Stimulated activated naive CD8-positive, alpha-beta T cell treated with anti-CD3 and anti-CD28 coated beads, Interleukin-15, amount 100 ng/mL, for 72 hours (primary cell): Measurements from ENCODE around the gene SCMH1.
"Not testable (repeated sequence)": the region's sequence is repeated elsewhere in the genome, so short reads cannot be mapped to it uniquely, and the experiment has no call there.

Experiments used
- ATAC-seq: fragments of 150-1000 bp; cut with Tn5 transposase; 2 replicates; pipeline ENCODE4 v1.10.0; 2021; ENCODE audit warnings: mild to moderate bottlenecking, moderate library complexity
- DNase-seq, 2 donors: peaks; one replicate each; pipeline ENCODE4 v3.0.0; 2021 to 2022
- H3K27ac Mint-ChIP-seq, 2 donors: one replicate each; pipeline ENCODE4 v1.8.0; 2022; ENCODE audit warnings: mild to moderate bottlenecking in 2 of 2, mixed read lengths in 2 of 2, moderate library complexity in 2 of 2
- H3K27me3 Mint-ChIP-seq: one replicate; pipeline ENCODE4 v1.8.0; 2022; ENCODE audit warnings: mixed read lengths
- H3K4me1 Mint-ChIP-seq: one replicate; pipeline ENCODE4 v1.8.0; 2022; ENCODE audit warnings: mild to moderate bottlenecking, mixed read lengths
- H3K4me3 Mint-ChIP-seq, 2 donors: one replicate each; pipeline ENCODE4 v1.8.0; 2022; ENCODE audit warnings: mild to moderate bottlenecking in 2 of 2, mixed read lengths in 2 of 2, moderate library complexity in 1 of 2
- H3K9me3 Mint-ChIP-seq, 2 donors: one replicate each; pipeline ENCODE4 v1.8.0; 2022; ENCODE audit warnings: mixed read lengths in 2 of 2

The SCMH1 gene

DNA sequence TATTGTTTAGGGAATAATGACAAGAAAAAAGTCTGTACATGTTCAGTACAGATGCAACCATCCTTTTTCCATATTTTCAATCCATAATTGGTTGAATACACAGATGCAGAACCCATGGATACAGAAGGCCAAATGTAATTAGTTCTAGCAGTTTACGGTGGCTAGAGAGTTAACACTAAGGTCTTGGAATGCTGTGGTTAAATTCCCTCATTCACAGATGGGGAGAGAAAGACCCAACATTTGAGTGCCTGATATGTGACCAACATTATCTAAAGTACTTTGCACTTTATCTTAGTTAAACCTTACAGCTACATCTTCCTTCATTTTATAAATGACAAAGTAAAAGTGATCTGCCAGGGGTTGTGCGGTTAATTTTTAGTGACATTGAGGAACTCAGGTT, 5.3 kb downstream of the SCMH1 start:
- H3K27me3 Mint-ChIP-seq = no peaks in the 10 kb centered on the region
- no peaks in the 10 kb centered on the region for H3K9me3 Mint-ChIP-seq
- H3K4me3 Mint-ChIP-seq = no peak overlapping the region
- DNase-seq = no peak
- ATAC-seq = no peak
- H3K27ac Mint-ChIP-seq = no peak overlapping the region
- peaks cover 8% of the 10 kb centered on the region for H3K4me1 Mint-ChIP-seq

DNA sequence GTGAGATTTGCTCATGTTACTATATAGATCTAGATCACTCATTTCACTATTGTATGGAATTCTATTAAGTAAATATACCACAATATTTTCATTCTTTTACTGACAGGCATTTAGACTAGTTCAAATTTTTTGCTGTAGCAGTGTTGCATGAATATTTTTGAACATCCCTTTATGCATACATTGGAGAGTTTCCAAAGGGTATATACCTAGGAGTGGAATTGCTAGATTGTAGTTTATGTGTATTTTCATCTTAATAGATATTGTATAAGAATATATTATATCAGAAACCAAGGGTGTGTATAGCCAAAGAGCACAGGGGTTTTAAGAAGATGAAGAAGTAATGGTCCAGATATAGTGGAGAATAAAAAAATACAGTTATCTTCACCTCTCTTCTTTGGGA, 6.2 kb downstream of the SCMH1 start:
- DNase-seq (no peak), ATAC-seq (no peak)
- no peak overlapping the region for H3K27ac Mint-ChIP-seq
- peaks cover 5% of the 10 kb centered on the region for H3K4me1 Mint-ChIP-seq
- no peaks in the 10 kb centered on the region for H3K9me3 Mint-ChIP-seq
- H3K4me3 Mint-ChIP-seq = no peak overlapping the region
- no peaks in the 10 kb centered on the region for H3K27me3 Mint-ChIP-seq

DNA sequence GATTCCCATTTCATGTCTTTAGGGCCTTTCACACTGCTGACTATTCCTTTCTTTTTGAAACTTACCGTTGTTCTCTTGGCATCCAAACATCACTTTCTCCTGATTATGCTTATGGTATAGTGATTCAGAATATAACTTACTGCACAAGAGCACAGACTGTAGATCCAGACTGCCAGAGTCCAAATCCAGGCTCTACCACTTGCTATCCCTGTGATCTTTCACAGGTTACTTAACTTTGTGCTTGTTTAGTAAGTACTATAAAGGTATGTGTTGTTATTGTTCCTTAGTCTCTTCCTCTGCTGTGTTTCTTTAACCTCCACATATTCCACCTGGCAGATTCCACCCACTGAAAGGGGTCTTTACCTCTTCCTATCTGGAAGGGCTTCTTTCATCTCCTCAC, 8.4 kb downstream of the SCMH1 start:
- no peaks in the 10 kb centered on the region for H3K4me1 Mint-ChIP-seq
- no peaks in the 10 kb centered on the region for H3K27me3 Mint-ChIP-seq
- H3K27ac Mint-ChIP-seq = peak overlapping the region in 1 of 2 donors; percentile 59
- H3K4me3 Mint-ChIP-seq = no peak overlapping the region
- no peak for ATAC-seq
- H3K9me3 Mint-ChIP-seq = no peaks in the 10 kb centered on the region
- DNase-seq = no peak

DNA sequence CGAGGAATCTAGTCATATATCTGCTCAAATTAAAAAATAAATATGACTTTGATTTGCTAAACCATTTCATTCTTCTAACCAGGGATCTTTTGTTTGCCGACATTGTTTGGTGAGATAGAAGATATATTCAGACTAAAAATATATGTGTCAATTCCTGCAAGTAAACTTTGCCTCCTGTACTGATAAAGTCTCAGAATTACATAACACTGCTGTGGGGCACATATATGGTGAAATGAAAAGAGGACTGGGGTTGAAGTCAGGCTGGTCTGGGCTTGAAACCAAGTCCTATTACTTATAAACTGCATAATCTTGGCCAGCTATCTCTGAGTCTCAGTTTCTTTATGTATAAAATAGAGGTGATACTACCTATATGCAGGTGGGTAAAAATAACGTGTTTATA, 9.8 kb downstream of the SCMH1 start:
- no peak for DNase-seq
- ATAC-seq = no peak
- Mint-ChIP-seq H3K4me1 (peaks cover 8% of the 10 kb centered on the region), H3K4me3 (no peak overlapping the region), H3K27me3 (no peaks in the 10 kb centered on the region), H3K9me3 (no peaks in the 10 kb centered on the region), H3K27ac (no peak overlapping the region)

DNA sequence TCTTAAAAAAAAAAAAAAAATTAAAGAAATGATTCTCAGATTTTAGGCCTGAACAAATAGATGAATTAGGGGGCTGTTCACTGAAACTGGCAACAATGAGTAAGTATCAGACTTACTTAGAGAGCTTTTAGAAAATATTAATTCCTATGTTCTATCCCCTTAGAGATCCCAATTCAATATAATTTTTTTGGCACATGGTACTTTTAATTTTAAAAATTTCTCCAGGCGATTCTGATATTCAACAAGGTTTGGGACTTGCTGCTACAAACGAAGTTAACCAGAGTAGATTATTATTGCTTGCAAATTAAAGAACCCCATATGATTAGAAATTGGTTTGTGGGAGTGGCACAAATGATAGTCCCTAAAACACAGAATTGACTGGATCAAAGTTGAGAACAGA, 11.4 kb downstream of the SCMH1 start:
- H3K4me3 Mint-ChIP-seq = no peak overlapping the region
- peaks cover 11% of the 10 kb centered on the region for H3K4me1 Mint-ChIP-seq
- ATAC-seq (no peak), DNase-seq (no peak)
- H3K27me3 Mint-ChIP-seq = no peaks in the 10 kb centered on the region
- no peaks in the 10 kb centered on the region for H3K9me3 Mint-ChIP-seq
- H3K27ac Mint-ChIP-seq = no peak overlapping the region

DNA sequence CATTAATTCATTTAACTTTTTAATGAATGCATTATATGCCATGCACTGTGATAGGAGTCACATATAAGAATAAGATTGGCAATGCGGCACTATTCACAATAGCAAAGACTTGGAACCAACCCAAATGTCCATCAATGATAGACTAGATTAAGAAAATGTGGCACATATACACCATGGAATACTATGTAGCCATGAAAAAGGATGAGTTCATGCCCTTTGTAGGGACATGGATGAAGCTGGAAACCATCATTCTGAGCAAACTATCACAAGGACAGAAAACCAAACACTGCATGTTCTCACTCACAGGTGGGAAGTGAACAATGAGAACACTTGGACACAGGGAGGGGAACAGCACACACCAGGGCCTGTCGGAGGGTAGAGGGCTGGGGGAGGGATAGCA, 12.9 kb downstream of the SCMH1 start:
- H3K27me3 Mint-ChIP-seq, H3K9me3 Mint-ChIP-seq, ATAC-seq, H3K4me3 Mint-ChIP-seq, H3K27ac Mint-ChIP-seq, DNase-seq: not testable (repeated sequence)
- peaks cover 11% of the 10 kb centered on the region for H3K4me1 Mint-ChIP-seq

DNA sequence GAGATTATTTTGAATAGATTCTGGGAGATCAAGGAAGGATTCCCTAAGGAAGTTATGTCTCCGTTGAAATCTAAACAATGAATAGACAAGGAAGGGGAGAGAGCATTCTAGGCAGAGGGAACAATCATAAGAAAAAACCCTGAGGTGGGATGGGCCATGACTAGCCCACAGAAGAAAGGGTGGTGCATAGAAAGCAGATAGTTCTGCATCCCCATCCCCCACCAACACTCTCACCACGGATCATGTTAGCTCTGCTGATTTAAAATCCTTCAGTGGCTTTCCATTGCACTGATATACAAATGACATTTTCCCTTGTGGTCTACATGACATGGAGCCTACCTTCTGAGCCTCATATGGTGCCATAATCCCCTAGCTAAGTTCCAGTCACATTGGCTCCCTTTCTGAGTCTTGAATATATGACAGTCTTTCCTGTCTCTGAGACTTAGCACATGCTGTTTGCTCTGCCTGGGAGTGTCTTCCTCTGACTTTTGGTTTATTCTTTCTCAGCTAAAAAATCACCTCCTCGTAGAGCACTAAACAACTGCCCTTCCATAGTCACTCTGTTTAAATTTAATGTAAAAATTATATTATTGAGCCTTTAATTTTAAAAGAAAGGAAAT, 15.2 kb downstream of the SCMH1 start:
- DNase-seq (no peak), ATAC-seq (no peak)
- Mint-ChIP-seq H3K9me3 (no peaks in the 10 kb centered on the region), H3K27me3 (no peaks in the 10 kb centered on the region), H3K4me3 (no peak overlapping the region), H3K4me1 (peaks cover 21% of the 10 kb centered on the region), H3K27ac (no peak overlapping the region)

DNA sequence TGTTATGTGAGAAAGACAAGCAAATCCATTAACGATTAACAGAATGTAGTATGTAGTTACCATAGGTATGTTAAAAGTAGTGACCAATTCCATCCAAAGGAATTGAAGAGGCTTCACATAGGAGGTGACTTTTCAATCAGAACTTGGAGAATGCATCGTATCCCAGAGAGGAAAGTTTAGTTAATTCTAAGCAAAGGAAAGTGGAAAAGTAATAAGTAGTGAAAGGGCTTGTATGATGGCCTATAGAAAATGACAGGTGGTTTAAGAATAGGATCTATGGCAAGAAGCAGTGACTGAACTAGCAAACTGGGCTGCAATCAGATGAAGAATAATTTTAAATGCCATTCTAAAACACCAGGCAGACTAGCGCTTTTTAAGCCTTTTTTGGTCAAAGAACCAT, 16.6 kb downstream of the SCMH1 start:
- ATAC-seq = no peak

DNA sequence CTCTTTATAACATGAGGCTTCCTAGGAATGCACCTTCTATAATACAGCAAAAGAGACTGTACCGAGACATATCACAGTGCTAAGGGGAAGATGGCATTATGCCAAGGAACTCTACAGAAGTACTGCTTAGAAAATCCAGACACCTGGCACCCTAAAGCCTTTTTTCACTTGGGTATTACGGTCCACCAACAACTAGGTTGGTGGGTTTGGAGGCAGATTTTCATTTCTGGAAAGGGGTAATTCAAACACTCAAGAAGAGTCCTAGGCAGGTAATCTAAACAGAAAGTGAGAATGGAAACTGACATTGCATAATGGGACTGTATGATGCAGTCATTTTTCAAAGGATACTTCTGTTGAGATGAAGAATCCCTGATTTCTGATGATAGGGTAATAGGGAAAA, 19.6 kb downstream of the SCMH1 start:
- H3K4me3 Mint-ChIP-seq = no peak overlapping the region
- H3K4me1 Mint-ChIP-seq = peaks cover 15% of the 10 kb centered on the region
- no peak overlapping the region for H3K27ac Mint-ChIP-seq
- ATAC-seq (no peak), DNase-seq (no peak)
- peaks cover 9 to 26% of the 10 kb centered on the region in 2 donors for H3K9me3 Mint-ChIP-seq
- H3K27me3 Mint-ChIP-seq = no peaks in the 10 kb centered on the region

More for the DNA sequence above, 16.6 kb downstream of the SCMH1 start:
- no peaks in the 10 kb centered on the region for H3K27me3 Mint-ChIP-seq
- peaks cover 21% of the 10 kb centered on the region for H3K4me1 Mint-ChIP-seq
- no peak overlapping the region for H3K27ac Mint-ChIP-seq
- no peak overlapping the region for H3K4me3 Mint-ChIP-seq
- H3K9me3 Mint-ChIP-seq = peaks cover 5 to 9% of the 10 kb centered on the region in 2 donors
- DNase-seq = no peak

DNA sequence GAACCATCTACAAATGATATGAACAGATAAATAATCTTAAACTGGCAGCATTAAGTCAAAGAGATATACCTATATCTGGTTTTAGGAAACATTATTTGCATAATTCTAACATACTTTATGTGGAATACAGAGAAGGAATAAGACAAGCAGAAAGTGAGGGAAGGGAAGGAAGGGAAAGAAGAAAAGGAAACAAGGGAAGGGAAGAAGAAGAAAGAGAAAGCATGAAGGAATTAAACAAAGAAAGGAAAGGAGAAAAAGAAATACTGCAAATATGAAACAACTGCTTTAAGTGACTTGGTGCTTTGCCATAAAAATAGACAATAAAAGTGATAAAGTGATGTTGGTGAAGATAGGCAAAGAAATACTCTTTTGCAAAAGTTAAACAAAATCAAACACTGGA, 20.1 kb downstream of the SCMH1 start:
- no peak overlapping the region for H3K4me3 Mint-ChIP-seq

DNA sequence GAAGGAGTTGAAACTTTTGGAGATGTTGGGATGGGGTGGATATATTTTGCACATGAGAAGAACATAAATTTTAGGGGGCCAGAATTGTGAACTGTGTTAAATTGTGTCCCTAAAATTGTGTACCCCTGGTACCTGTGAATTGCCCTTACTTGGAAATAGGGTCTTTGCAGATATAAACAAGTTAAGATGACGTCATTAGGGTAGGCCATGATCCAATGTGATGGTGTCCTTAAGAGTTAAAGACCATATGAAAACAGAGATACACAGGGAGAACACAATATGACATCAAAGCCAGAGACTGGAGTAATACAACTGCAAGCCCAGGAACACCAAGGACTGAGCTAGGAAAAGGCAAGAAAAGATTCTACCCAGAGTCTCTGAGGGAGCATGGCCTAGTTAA, 24.0 kb downstream of the SCMH1 start:
- ATAC-seq = no peak
- Mint-ChIP-seq H3K27ac (no peak overlapping the region), H3K4me1 (peaks cover 21% of the 10 kb centered on the region), H3K4me3 (no peak overlapping the region), H3K9me3 (peaks cover 9 to 34% of the 10 kb centered on the region in 2 donors), H3K27me3 (no peaks in the 10 kb centered on the region)
- no peak for DNase-seq

More for the DNA sequence above, 20.1 kb downstream of the SCMH1 start:
- H3K9me3 Mint-ChIP-seq = peaks cover 9 to 31% of the 10 kb centered on the region in 2 donors
- H3K27ac Mint-ChIP-seq = no peak overlapping the region
- DNase-seq (no peak), ATAC-seq (no peak)
- H3K27me3 Mint-ChIP-seq = no peaks in the 10 kb centered on the region
- H3K4me1 Mint-ChIP-seq = peaks cover 10% of the 10 kb centered on the region

DNA sequence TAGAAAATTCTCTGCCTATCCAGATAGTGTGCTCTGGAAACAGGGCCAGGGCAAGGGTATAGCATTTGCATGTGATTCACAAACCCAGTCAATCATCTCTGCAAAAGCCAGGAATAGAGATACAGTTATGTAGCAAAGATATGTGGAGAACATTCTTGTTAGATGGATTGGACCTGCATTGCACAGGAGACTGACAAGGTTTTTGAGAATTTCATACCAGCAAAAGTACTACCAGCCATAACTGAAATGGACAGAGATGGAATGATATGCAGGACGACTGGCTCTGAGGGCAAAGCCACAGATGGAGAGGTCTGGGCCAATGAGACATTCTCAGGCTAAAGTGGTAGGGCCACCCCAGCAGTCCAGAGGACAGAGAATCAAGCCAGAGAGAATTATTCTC, 24.7 kb downstream of the SCMH1 start:
- Mint-ChIP-seq H3K9me3 (peaks cover 9 to 34% of the 10 kb centered on the region in 2 donors), H3K27ac (no peak overlapping the region), H3K27me3 (no peaks in the 10 kb centered on the region), H3K4me3 (no peak overlapping the region), H3K4me1 (peaks cover 14% of the 10 kb centered on the region)
- DNase-seq (no peak), ATAC-seq (no peak)

DNA sequence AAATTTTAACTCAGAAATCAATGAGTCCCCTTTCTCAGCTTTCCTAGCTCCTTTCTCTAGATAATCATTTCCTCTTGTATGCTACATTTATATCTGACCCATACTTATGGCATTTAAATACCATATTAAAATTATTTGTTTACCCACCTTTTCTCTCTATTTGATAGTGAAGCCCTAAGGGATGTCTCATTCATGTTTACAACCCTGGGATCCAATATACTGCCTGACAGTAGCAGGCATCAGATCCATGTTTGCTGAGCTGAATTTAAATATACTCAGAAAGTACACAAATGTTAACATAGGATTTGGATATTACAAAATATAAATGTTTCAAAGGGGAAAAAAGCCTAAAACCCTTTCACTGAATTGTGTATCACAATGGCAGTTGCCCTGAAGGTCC, 26.5 kb downstream of the SCMH1 start:
- ATAC-seq (no peak), DNase-seq (no peak)
- peaks cover 10 to 26% of the 10 kb centered on the region in 2 donors for H3K9me3 Mint-ChIP-seq
- H3K27ac Mint-ChIP-seq = no peak overlapping the region
- H3K4me1 Mint-ChIP-seq = peaks cover 19% of the 10 kb centered on the region
- no peaks in the 10 kb centered on the region for H3K27me3 Mint-ChIP-seq
- no peak overlapping the region for H3K4me3 Mint-ChIP-seq

DNA sequence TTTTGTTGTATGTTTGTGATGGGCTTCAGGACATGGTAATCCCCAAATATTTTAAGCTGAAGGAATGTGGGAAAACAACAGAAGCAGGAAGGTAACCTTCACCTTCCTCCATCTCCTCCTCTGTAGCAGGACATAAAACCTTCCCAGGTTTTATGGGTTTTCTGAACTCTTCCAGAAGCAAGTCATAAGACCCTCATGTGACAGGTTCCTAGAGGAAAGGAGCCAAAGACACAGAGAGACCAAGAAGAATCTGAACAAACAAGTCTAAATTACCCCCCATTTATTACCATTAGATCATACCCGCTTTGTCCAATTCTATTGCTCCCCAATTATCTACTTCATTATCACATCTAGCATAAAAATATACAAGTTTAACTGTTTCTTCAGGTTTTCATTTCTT, 28.8 kb downstream of the SCMH1 start:
- Mint-ChIP-seq H3K9me3 (peaks cover 11 to 13% of the 10 kb centered on the region in 2 donors), H3K4me1 (peaks cover 19% of the 10 kb centered on the region), H3K27ac (no peak overlapping the region), H3K4me3 (no peak overlapping the region), H3K27me3 (no peaks in the 10 kb centered on the region)
- DNase-seq = no peak
- no peak for ATAC-seq

DNA sequence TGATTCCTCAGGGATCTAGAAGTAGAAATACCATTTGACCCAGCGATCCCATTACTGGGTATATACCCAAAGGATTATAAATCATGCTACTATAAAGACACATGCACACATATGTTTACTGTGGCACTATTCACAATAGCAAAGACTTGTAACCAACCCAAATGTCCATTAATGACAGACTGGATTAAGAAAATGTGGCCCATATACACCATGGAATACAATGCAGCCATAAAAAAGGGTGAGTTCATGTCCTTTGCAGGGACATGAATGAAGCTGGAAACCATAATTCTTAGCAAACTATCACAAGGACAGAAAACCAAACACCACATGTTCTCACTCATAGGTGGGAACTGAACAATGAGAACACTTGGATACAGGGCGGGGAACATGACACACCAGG, 30.5 kb downstream of the SCMH1 start:
- not testable (repeated sequence) for H3K27ac Mint-ChIP-seq, DNase-seq, H3K4me3 Mint-ChIP-seq, ATAC-seq, H3K9me3 Mint-ChIP-seq, H3K27me3 Mint-ChIP-seq
- peaks cover 19% of the 10 kb centered on the region for H3K4me1 Mint-ChIP-seq

DNA sequence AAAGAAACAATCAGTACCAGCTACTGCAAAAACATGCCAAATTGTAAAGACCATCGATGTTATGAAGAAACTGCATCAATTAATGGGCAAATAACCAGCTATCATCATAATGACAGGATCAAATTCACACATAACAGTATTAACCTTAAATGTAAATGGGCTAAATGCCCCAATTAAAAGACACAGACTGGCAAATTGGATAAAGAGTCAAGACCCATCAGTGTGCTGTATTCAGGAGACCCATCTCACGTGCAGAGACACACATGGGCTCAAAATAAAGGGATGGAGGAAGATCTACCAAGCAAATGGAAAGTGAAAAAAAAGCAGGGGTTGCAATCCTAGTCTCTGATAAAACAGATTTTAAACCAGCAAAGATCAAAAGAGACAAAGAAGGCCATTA, 35.1 kb downstream of the SCMH1 start:
- ATAC-seq, DNase-seq, H3K27ac Mint-ChIP-seq, H3K27me3 Mint-ChIP-seq, H3K4me3 Mint-ChIP-seq: not testable (repeated sequence)
- peaks cover 13% of the 10 kb centered on the region for H3K4me1 Mint-ChIP-seq
- peaks cover 18 to 24% of the 10 kb centered on the region in 2 donors for H3K9me3 Mint-ChIP-seq

DNA sequence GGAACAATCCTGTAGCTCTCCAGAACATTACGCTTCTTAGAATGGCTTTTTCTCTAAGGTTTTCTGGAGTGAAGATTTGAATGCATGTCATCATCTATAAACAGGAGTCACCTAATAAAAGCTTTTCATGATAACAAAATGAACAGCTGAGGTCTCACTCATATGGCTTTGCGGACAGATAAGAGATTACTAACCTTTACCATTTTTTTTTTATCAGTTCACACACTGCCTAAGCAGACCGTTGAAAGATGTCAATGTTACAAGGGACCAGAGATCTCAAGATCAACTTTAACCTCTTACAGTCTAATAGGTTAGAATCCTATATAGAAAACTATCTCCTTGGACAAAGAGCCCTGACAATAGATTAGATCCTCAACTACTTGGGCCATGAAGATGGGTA, 41.4 kb downstream of the SCMH1 start:
- DNase-seq (no peak), ATAC-seq (no peak)
- H3K4me3 Mint-ChIP-seq = no peak overlapping the region
- no peaks in the 10 kb centered on the region for H3K27me3 Mint-ChIP-seq
- H3K27ac Mint-ChIP-seq = no peak overlapping the region
- peaks cover 10 to 13% of the 10 kb centered on the region in 2 donors for H3K9me3 Mint-ChIP-seq
- H3K4me1 Mint-ChIP-seq = peaks cover 7% of the 10 kb centered on the region
